Fibroblast of villous mesenchyme (primary cell): ENCODE results near the gene CCDC24. TPM values are rescaled to one million over a fixed set of nuclear protein-coding genes. Genes with fewer than 3 reads are reported as not detected.

ENCODE experiments used
- DNase-seq: peaks from one replicate; pipeline ENCODE4 v3.0.0-alpha.2; 2010; ENCODE audit warnings: low read depth
- H3K4me3 ChIP-seq: 2 replicates; pipeline ENCODE4 v1.5.1; 2011; ENCODE audit warnings: low read depth, mild to moderate bottlenecking, low read length
- total RNA-seq: library from RNA; depleted of rRNA; stranded (reverse); fragments of >200 nt; gene quantifications from 2 replicates; pipeline ENCODE4 v1.2.3, GENCODE V29; 2012
- TF ChIP-seq, protein P1 (sequence below): IDR thresholded peaks from 2 replicates; pipeline ENCODE4 v1.5.1; 2012; ENCODE audit warnings: low read depth, mild to moderate bottlenecking, low read length; ENCODE audit not compliant: insufficient read depth

CCDC24 gene
- total RNA-seq, 1 donor, result 4.7 TPM

DNA sequence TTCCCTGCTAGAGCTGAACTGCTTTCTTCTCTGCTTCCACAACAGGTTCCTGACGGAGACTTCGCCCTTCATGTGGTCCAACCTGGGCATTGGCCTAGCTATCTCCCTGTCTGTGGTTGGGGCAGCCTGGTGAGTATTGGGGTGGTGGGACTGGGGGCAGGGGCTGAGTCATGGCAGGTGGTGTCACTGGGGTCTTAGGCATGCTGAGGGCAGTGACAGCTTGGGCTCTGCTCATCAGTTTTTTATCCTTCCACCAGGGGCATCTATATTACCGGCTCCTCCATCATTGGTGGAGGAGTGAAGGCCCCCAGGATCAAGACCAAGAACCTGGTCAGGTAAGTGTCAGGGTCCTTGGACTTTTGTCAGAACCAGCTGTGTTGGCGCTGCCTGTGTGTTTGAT is 15.4 kb upstream of the CCDC24 start:
- peak overlapping the region; percentile 94 for H3K4me3 ChIP-seq
- TF ChIP-seq, protein P1, sequence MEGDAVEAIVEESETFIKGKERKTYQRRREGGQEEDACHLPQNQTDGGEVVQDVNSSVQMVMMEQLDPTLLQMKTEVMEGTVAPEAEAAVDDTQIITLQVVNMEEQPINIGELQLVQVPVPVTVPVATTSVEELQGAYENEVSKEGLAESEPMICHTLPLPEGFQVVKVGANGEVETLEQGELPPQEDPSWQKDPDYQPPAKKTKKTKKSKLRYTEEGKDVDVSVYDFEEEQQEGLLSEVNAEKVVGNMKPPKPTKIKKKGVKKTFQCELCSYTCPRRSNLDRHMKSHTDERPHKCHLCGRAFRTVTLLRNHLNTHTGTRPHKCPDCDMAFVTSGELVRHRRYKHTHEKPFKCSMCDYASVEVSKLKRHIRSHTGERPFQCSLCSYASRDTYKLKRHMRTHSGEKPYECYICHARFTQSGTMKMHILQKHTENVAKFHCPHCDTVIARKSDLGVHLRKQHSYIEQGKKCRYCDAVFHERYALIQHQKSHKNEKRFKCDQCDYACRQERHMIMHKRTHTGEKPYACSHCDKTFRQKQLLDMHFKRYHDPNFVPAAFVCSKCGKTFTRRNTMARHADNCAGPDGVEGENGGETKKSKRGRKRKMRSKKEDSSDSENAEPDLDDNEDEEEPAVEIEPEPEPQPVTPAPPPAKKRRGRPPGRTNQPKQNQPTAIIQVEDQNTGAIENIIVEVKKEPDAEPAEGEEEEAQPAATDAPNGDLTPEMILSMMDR, result no peak
- no peak for DNase-seq

DNA sequence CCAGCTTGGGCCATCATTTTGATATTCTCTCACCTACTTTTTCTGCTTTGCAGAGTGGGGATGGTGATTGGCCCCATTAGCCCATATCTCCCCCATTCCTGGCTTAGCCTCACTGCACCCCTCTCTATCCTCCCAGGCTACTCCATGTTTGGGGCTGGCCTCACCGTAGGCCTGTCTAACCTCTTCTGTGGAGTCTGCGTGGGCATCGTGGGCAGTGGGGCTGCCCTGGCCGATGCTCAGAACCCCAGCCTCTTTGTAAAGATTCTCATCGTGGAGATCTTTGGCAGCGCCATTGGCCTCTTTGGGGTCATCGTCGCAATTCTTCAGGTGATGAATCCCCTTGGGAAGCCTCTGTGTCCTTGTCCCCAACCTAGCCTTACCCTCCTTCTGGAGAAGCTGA is 14.5 kb upstream of the CCDC24 start:
- no peak overlapping the region for H3K4me3 ChIP-seq
- TF ChIP-seq, protein P1, result no peak
- no peak for DNase-seq

DNA sequence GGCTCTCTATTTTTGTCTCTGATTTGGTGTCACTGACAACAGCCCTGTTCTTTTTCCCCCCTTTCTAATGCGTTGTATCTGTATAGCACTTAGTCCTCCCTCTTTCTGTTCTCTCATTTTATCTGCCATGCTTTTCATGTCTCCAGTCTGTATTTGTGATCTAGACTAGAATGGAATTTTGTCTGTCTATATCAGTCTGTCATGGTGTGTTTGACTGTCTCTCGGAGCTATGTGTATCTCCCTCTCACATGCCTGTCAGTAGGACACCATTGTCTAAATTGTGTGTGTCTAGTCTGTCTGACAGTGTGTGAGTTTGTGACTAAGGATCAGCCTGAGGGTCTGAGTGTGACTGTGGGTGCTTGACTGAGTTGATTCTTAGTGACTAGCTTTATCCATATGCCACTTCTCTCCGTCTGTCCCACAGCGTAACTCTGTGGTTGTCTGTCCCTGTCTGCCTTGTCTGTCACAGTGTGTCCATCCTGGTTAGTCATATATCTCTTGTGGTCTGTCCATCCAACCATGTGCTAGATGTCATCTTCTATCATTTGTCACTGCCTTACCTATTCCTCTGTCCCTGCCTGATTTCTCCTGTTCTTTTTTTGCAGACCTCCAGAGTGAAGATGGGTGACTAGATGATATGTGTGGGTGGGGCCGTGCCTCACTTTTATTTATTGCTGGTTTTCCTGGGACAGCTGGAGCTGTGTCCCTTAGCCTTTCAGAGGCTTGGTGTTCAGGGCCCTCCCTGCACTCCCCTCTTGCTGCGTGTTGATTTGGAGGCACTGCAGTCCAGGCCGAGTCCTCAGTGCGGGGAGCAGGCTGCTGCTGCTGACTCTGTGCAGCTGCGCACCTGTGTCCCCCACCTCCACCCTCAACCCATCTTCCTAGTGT is 13.8 kb upstream of the CCDC24 start:
- no peak for DNase-seq
- TF ChIP-seq, protein P1, result no peak

DNA sequence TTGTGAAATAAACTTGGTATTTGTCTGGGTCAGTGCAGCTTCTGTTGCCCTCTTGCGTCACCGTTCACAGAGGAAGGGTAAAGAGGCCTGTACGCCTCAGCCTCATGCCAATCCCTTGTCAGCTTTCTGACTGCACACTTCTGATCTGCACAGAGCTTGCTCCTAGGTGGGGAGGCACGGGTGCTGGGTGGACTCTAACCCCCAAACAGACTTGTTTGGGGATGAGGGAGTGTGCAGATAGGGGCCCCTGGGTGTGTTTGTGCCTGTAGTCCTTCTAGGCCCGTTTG is 13.2 kb upstream of the CCDC24 start:
- H3K4me3 ChIP-seq, result no peak overlapping the region
- TF ChIP-seq, protein P1, result no peak
- DNase-seq, result no peak

More for the DNA sequence above, 13.8 kb upstream of the CCDC24 start:
- H3K4me3 ChIP-seq, result no peak overlapping the region

DNA sequence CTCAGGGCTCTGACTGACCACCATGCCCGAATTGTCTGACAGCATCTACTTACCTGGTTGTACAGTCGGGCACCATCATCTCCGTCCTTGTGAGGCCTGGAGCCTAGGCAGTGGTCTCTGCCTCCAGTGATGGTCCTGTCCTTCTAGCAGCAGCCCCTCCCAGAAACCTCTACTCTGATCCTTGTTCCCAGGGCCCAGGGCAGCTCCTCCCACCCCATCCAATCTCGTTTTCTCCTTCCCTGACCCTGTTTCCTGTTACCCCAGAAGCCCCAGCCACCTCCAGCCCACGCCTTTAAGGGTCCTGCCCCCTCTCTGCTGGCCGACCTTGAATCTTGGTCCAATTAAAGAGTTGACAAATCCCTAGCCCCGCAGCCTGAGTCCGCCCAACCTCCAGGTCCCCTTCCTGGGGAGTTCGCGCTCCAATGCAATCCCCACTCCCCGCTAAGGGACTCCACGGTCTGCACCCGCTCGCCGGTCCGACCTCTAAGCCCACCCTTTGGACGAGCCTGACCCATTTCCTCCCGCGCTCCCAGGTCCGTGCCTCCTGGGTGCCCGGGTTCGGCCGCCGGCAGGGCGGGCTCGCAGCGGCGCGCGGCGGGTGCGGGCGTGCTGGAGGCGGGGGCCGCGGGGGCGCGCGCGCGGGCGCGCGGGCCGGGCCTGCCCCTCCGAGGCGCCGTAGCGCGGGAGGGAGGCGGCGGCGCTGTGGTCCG is 12.7 kb upstream of the CCDC24 start, which contains the start of gene B4GALT2:
Gene B4GALT2, plus strand, starts transcription at position 660 of the 710 bp plus-strand sequence. CDS start 1,951 bp downstream, outside the sequence.
- H3K4me3 ChIP-seq, result peak within 1 kb of the TSS; percentile 67
- TF ChIP-seq, protein P1, result no peak
- DNase-seq, result no peak

DNA sequence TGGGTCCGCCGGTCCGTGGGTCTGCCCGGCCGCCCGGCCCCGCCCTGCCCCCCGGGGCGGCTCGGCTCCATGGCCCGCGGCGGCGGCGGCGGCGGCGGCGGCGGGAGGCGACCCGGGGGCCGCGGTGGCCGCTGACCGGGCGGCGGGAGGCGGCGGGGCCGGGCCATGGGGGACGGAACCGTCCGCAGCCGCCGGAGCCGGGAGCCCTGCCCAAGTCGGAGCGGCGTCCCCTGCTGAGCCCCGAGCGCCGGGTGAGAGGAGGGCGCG is 12.2 kb upstream of the CCDC24 start:
- H3K4me3 ChIP-seq, result peak overlapping the region; percentile 67
- no peak for DNase-seq
- TF ChIP-seq, protein P1, result no peak
